DOHH2 (cell line): ENCODE results near the gene GHRH.

Source experiments
- H3F3A ChIP-seq: fragments of 200-600 bp; sonication (generic), shearing (Covaris generic); 2 replicates; pipeline ENCODE4 v1.6.0; 2016; ENCODE audit warnings: antibody characterized with exemption, mild to moderate bottlenecking; ENCODE audit not compliant: control insufficient read depth, insufficient read depth
- H3K27ac ChIP-seq: fragments of 200-600 bp; sonication (generic); 2 replicates; pipeline ENCODE4 v1.5.1; 2014; ENCODE audit warnings: low read depth, mild to moderate bottlenecking, low read length, moderate library complexity
- H3K27me3 ChIP-seq: fragments of 200-600 bp; sonication (generic); 2 replicates; pipeline ENCODE4 v1.6.1; 2014; ENCODE audit warnings: mild to moderate bottlenecking, low read length, mixed read lengths; ENCODE audit not compliant: control insufficient read depth
- H3K36me3 ChIP-seq: fragments of 200-600 bp; sonication (generic); 2 replicates; pipeline ENCODE4 v1.6.1; 2014; ENCODE audit warnings: mild to moderate bottlenecking, low read length, moderate library complexity, mixed read lengths; ENCODE audit not compliant: control insufficient read depth
- H3K4me1 ChIP-seq: fragments of 200-600 bp; sonication (generic); 2 replicates; pipeline ENCODE4 v1.6.1; 2014; ENCODE audit warnings: mild to moderate bottlenecking, low read length, mixed read lengths; ENCODE audit not compliant: control insufficient read depth
- H3K4me2 ChIP-seq: fragments of 200-600 bp; sonication (generic); 2 replicates; pipeline ENCODE4 v1.6.0; 2014; ENCODE audit warnings: mild to moderate bottlenecking, low read length, moderate library complexity
- H3K4me3 ChIP-seq: fragments of 200-600 bp; sonication (generic); 2 replicates; pipeline ENCODE4 v1.5.1; 2014; ENCODE audit warnings: mild to moderate bottlenecking, low read length, mixed read lengths
- H3K79me2 ChIP-seq: fragments of 200-600 bp; sonication (generic); 2 replicates; pipeline ENCODE4 v1.6.1; 2014; ENCODE audit warnings: mild to moderate bottlenecking, low read length, mixed read lengths; ENCODE audit not compliant: control insufficient read depth
- H3K9me2 ChIP-seq: fragments of 200-600 bp; sonication (generic); replicated peaks from 2 replicates; pipeline ENCODE4 v1.6.1; 2014; ENCODE audit warnings: mild to moderate bottlenecking, low read length, mixed read lengths; ENCODE audit not compliant: control insufficient read depth
- H3K9me3 ChIP-seq: fragments of 200-600 bp; sonication (generic); 2 replicates; pipeline ENCODE4 v1.6.1; 2014; ENCODE audit warnings: antibody characterized with exemption, low read length, mixed read lengths; ENCODE audit not compliant: control insufficient read depth, insufficient read depth
- H4K20me1 ChIP-seq: fragments of 200-600 bp; sonication (generic); 2 replicates; pipeline ENCODE4 v1.6.0; 2014; ENCODE audit warnings: low read depth, mild to moderate bottlenecking, antibody characterized with exemption, low read length, moderate library complexity; ENCODE audit not compliant: control insufficient read depth, insufficient read depth
- EZH2phosphoT487 ChIP-seq: fragments of 200-600 bp; sonication (generic); IDR thresholded peaks from 2 replicates; pipeline ENCODE4 v1.6.1; 2017; ENCODE audit warnings: borderline replicate concordance, mild to moderate bottlenecking, antibody characterized with exemption, low read length, moderate library complexity, mixed read lengths
- TF ChIP-seq, protein P1 (sequence below): fragments of 200-600 bp; sonication (generic); IDR thresholded peaks from one replicate; pipeline ENCODE4 v1.5.1; 2014; ENCODE audit warnings: antibody characterized with exemption, mild to moderate bottlenecking, low read depth, low read length; ENCODE audit not compliant: poor library complexity, severe bottlenecking

GHRH gene

GRCh38 chr20:37257530-37257929, 4.1 kb downstream of the GHRH start:
- TF ChIP-seq, protein P1, sequence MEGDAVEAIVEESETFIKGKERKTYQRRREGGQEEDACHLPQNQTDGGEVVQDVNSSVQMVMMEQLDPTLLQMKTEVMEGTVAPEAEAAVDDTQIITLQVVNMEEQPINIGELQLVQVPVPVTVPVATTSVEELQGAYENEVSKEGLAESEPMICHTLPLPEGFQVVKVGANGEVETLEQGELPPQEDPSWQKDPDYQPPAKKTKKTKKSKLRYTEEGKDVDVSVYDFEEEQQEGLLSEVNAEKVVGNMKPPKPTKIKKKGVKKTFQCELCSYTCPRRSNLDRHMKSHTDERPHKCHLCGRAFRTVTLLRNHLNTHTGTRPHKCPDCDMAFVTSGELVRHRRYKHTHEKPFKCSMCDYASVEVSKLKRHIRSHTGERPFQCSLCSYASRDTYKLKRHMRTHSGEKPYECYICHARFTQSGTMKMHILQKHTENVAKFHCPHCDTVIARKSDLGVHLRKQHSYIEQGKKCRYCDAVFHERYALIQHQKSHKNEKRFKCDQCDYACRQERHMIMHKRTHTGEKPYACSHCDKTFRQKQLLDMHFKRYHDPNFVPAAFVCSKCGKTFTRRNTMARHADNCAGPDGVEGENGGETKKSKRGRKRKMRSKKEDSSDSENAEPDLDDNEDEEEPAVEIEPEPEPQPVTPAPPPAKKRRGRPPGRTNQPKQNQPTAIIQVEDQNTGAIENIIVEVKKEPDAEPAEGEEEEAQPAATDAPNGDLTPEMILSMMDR: no peak
- no peak for TF ChIP-seq EZH2phosphoT487
- Histone ChIP-seq H3F3A (no peaks in the 10 kb centered on the region), H3K36me3 (no peaks in the 10 kb centered on the region), H3K79me2 (no peaks in the 10 kb centered on the region), H3K4me1 (no peaks in the 10 kb centered on the region), H3K4me2 (no peak overlapping the region), H3K27me3 (peaks cover 33% of the 10 kb centered on the region), H3K4me3 (no peak overlapping the region), H3K9me2 (no peaks in the 10 kb centered on the region), H4K20me1 (no peaks in the 10 kb centered on the region), H3K9me3 (no peaks in the 10 kb centered on the region), H3K27ac (no peak overlapping the region)

DNA sequence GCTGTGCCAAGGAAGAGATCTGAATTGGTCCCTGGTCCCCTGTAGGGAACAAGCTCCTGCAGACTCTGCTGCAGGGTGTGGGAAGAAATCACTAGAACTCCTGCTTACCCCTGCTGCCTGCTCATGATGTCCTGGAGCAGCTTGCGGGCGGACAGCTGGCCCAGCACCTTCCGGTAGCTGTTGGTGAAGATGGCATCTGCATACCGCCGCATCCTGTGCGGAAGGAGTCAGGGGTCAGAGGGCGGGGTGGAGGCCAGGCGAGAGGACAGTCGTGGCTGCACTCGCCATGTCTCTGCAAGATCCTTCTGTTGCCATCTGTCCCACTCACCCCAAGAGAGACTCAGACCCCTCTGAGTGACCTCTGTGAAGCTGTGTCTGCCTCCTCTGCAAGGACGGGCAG, 5.3 kb downstream of the GHRH start:
- Histone ChIP-seq H3K4me3 (no peak overlapping the region), H3K4me2 (no peak overlapping the region), H3K9me3 (no peaks in the 10 kb centered on the region), H3K27ac (no peak overlapping the region), H4K20me1 (no peaks in the 10 kb centered on the region), H3F3A (no peaks in the 10 kb centered on the region), H3K4me1 (no peaks in the 10 kb centered on the region), H3K27me3 (peaks cover 28% of the 10 kb centered on the region), H3K36me3 (no peaks in the 10 kb centered on the region), H3K9me2 (no peaks in the 10 kb centered on the region), H3K79me2 (no peaks in the 10 kb centered on the region)
- TF ChIP-seq EZH2phosphoT487: no peak
- TF ChIP-seq, protein P1: no peak

GRCh38 chr20:37254114-37254878, 7.3 kb downstream of the GHRH start:
- Histone ChIP-seq H3K27me3 (peaks cover 13% of the 10 kb centered on the region), H3K27ac (no peak overlapping the region), H3K36me3 (no peaks in the 10 kb centered on the region), H4K20me1 (no peaks in the 10 kb centered on the region), H3K4me1 (no peaks in the 10 kb centered on the region), H3K4me2 (no peak overlapping the region), H3K9me2 (no peaks in the 10 kb centered on the region), H3K4me3 (no peak overlapping the region), H3F3A (no peaks in the 10 kb centered on the region), H3K9me3 (no peaks in the 10 kb centered on the region), H3K79me2 (no peaks in the 10 kb centered on the region)
- TF ChIP-seq, protein P1: no peak
